Stimulated activated CD4-positive, alpha-beta T cell treated with anti-CD3 and anti-CD28 coated beads, Interleukin-4, amount 100 ng/mL, for 1 hour (primary cell): ENCODE measurements around the gene ATP10A.
A peak's percentile ranks its signal among the peaks of the same experiment; 100 is the strongest.
"Not testable (repeated sequence)": the region's sequence is repeated elsewhere in the genome, so short reads cannot be mapped to it uniquely, and the experiment has no call there.

Source experiments
- DNase-seq: peaks from one replicate; pipeline ENCODE4 v3.0.0-alpha.2; 2020

ATP10A gene

DNA sequence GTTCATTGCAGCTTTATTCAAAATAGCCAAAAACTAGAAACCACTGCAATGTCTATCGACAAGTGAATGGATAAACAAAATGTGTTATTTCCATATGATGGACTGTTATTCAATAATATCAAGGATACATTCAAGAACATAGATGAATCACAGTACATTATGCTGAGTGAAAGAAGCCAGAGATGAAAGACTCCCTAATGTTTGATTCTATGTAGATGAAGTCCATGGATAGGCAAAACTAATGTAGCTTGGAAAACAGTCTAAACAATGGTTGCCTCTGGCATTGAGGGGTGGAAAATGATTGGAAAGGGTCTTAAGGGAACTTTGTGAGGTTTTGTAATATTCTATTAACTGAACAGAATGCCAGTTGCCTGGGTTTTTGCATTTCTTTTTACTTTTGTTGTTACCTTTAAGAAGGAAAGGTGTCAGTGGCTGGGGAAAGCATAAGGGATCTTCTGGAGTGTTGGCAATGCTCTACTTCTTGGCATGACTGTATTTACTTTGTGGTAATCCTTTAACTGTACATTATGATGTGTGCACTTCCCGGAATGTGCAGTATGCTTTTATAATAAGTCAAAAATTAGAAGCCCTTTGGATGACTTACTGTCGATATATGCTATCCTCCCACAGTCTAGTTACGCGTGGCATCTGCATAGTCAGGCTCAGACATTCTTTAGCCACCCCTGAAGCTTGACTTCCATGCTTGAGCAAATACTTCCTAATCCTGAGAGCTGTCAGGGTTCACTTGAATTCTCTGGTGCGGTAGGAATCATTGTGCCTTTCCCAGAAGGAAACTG is 20.5 kb upstream of the ATP10A start:
- DNase-seq = no peak

DNA sequence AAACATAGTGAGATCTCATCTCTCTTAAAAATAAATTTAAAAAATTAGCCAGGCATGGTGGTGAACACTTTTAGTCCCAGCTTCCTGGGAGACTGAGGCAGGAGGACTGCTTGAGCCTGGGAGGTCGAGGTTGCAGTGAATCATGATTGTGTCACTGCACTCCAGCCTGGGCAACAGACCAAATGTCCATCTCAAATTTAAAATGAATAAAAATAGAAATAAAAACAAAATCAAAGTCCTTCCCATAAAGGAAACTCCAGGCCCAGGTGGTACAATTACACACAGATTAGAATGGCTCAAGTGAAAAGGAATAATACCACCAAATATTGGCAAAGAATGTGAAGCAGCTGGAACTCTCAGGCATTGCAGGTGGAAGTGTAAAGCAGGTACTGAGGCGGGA is 19.3 kb upstream of the ATP10A start:
- no peak for DNase-seq

DNA sequence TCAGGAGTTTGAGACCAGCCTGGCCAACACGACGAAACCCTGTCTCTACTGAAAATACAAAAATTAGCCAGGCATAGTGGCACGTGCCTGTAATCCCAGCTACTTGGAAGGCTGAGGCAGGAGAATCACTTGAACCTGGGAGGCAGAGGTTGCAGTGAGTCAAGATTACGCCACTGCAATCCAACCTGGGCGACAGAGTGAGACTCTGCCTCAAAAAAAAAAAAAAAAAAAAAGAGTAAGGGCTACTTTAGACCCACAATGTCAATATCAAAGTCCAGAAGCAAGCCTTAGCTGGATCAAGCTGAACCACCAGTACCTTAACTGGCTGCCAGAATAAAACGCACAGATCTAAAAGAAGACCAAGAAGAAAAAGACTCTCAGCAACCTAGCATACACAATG is 17.8 kb upstream of the ATP10A start:
- DNase-seq = not testable (repeated sequence)

DNA sequence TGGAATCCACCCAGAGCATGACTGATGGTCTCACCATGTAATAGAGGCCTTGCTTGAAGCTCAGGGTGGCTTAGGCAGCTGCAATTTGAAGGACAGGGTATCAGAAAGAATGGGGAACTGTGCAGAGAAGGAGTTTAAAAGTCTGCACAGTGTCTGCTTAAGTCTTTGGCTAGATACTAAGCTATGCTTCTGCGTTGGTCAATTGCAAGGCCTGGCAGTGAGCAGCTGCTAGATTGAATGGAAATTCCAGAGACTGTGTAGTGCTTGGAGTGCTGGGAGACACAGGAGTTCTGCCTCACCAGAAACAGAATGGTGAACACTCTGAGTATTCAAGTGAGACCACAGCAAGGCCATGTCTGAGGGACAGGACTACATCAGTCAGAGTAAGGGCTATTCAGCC is 17.3 kb upstream of the ATP10A start:
- no peak for DNase-seq

DNA sequence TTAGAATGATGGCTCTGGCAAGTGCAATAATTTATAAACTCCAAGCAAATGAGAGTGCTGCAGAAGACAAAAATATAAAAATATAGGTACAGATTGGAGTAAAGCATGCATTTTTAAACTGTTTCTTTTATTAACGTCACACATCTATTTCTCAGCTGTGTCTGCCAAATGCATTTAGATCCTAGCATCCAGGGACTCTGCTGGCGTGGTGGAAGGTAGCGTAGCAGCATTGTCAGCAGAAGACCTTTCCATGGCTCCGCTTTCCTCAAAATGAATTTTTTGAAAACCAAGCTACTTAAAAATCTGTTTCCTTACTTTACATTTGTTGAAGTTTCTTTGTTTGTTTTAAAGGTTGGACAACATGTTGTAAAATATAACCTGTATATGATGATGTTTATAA is 16.3 kb upstream of the ATP10A start:
- DNase-seq = no peak

DNA sequence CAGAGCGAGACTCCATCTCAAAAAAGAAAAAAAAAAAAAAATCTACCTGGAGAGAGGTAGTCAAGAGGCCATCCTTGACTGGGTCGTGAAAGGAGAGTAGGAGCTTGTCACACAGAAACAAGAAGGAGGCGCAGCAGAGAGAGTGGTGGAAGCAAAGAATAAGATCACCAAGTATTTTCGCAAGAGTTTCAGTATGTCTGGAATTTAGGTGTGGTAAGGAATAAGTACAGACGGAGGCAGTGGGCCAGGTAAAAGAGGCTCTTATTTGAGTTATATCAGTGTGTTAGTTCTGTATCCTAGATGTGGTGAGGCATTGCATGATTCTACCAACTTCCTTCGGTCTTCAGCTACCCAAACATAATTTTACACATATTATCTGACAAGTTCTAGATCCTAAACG is 14.6 kb upstream of the ATP10A start:
- DNase-seq = no peak

DNA sequence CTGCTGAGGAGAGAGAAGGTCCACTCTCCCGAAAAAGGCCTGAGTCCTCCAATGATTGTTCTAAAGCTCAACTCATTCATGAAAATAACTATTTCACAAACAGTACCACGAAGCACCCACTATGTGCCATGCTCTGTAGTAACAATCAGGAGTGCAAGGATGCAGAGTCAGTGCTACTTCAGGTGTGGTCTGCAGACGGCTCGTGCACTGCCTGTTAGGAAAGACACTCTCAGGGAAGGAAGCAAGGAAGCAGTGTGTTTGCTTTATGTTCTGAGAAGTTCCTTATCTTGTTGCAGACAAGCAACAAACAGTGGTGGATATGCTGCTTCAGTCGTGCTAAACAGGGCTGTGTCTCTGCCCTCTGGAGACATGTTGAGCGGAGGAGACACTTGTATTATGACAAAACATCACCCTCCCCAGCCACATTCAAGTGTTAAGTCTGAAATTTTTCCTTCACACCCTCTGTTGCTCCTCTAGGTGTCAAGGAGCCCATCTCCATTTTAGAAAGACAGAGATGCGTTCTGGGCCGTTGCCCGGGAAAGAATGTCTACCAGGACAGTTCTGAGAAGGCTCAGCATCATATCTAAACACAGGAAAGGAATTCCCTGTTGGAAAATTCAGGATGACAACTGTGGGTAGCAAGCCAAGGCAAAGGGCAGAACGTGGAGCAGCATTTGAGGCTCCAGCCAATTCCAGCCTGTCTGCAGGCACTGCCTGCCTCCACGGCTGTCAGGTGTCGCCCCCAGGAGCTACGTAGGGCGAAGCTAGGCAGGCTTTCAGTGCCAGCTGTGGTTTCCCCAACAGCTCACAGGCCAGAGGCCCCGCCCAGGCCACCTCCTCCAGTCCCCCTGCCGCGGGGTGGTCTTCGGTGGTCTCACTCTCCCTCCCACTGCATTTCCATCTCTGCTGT is 13.4 kb upstream of the ATP10A start:
- DNase-seq = no peak

DNA sequence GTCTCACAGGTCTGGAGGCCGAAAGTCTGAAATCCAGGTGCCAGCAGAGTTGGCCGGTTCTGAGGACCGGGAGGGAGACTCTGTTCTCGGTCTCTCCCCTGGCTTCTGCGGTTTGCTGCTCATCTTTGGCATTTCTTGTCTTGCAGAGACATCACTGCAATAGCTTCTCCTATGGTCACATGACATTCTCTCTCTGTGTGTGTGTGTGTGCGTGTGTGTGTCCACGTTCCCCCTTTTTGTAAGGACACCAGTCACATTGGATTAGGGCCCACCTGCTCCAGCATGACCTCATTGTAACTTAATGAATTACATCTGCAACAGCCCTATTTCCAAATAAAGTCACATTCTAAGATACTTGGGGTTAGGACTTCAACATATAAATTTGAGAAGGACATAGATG is 12.4 kb upstream of the ATP10A start:
- no peak for DNase-seq

DNA sequence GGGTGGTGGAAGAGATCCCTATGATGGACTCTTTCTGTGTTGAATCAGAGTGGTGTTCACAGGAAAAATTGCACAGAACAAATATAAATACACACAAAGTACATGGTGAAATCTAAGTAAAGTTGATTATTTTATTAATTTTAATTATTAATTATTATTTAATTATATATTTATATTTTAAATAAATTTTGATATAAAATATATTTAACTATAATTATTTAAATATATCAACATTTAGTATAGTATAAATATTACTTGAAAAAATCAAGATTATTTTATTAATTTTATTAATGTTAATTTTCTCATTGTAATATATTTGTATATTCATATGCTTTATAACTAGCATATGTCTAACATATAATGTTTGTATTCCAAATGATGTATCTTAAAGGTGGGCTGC is 11.3 kb upstream of the ATP10A start:
- DNase-seq = no peak

DNA sequence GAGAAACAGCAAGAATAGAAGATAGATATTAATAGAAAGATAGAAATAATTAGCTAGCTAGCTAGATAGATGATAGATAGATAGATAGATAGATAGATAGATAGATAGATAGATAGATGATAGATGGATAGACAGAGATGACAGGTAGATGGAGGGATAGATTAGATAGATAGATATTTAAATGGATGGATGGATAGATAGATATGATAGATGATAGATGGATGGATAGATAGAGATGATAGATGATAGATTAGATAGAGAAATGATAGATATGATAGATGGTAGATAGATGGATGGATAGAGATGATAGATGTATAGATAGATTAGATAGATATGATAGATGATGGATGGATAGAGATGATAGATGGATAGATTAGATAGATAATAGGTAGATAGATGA is 8.3 kb upstream of the ATP10A start:
- no peak for DNase-seq

DNA sequence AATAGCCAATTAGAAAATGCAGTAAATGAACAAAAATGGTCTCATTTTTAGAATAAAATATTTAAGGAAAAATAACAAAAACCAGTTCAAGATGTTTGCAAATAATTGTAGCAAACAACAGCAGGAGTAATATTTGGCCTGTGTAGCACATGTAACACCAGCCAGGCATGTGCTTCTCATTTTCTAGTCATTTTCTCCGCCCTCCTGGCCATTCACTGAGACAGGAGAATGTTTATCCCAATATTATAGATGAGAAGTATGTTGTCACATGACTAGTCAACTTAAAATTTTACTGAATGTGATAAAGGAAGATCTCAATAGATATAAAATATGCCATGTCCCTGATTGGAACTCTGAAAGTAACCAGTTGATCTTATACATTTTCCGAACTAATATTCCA is 7.8 kb upstream of the ATP10A start:
- no peak for DNase-seq

DNA sequence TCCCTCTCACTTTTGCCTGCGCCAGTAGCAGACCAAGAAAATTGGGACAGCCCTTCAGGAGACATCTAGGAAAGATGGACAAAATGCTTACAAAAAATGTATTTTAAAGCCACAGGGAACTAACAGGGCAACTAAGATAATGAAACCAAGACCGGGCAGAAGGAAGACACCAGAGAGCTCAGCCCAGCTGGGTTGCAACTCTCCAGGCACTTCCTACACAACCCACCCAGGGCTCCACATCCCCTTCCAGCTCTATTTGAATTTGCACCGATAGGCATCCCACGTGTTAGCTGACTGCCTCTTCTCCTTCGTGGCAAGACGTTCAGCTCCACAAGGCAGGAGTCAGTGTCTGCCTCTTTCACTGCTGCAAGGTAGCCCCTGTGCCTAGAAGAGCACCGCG is 6.6 kb upstream of the ATP10A start:
- DNase-seq = no peak

DNA sequence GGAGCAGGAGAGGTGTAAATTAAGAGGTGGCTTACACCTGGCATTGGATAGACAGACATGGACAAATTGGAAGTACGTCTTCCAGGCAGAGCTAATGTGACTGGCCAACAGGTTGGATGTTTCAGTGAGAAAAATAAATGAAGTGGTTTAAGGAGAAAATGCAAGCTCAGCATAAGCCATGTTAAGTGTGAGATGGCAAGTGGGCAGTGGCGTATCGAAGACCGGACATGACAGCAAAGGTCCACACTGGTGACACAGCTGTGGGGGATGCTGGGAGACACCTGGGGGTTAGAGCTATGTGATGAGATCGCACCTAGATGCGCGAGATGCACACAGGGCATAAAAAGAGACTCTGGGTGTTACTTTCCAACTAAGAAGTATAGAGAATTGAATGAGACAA is 3.7 kb upstream of the ATP10A start:
- no peak for DNase-seq

DNA sequence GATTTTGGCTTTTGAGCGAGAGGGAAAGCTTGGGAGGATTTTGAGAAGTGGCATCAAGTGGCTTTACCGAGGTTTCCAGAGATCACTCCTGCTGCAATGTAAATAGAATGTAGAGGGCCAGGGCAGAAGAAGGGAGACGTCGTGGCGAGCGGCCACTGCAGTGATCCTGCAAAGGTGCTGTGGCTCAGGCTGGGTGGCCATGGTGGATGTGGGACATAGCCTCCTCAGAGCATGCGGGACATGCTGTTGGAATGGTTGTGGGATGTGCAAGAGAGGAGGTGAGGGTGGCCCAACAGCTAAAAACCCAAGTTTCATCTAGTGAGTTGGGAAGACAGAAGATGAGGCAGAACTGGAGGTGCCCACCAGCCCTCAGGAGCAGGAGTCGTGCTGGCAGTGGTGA is 3.1 kb upstream of the ATP10A start:
- no peak for DNase-seq

DNA sequence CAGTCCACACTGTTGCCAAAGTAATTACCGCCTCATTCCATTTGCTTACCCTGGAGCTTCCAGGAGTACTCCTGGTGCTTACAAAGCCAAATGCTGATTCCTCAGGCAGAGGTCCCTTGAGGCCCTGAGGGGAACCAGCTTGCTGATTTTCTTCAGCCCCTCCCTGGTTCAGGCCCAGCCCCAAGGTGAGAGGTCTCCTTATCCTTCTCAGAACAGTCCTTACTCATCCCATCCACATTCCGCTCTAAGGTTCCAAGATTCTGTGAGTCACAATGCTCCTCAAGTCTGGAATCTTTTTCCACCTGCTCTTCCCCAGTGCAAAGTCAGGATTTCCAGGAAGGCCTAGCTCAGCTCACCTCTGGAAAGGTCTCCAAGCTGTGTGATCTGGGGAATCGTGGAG is 1.8 kb upstream of the ATP10A start:
- no peak for DNase-seq

DNA sequence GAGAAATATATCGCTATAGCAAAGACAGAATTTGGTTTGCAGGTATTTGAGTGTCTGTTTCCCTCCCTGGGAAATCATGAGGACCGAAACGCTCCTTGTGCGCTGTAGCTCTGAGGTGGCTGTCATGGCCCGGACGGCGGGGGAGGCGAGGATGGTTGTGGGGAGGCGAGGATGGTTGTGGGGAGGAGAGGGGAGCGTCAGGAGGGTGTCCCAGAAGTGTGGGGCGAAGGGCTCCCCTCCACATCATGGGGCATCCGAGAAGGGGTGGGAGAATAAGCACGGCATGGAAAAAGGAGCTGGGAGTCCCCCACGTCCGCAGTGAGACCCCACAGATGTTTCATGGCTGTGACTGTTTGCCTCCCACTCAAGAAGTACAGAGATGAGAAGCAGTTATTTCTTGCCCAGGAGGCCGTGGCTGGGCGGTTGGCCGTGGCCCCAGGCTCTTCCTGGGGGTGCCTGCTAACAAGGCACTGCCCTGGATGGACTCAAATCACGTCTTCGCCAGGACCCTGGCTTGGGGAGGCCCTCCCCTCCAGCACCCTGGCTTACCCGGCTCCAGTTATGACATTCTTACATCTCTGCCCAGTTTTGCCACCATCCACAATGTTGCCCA is 947 bp upstream of the ATP10A start:
- no peak for DNase-seq

DNA sequence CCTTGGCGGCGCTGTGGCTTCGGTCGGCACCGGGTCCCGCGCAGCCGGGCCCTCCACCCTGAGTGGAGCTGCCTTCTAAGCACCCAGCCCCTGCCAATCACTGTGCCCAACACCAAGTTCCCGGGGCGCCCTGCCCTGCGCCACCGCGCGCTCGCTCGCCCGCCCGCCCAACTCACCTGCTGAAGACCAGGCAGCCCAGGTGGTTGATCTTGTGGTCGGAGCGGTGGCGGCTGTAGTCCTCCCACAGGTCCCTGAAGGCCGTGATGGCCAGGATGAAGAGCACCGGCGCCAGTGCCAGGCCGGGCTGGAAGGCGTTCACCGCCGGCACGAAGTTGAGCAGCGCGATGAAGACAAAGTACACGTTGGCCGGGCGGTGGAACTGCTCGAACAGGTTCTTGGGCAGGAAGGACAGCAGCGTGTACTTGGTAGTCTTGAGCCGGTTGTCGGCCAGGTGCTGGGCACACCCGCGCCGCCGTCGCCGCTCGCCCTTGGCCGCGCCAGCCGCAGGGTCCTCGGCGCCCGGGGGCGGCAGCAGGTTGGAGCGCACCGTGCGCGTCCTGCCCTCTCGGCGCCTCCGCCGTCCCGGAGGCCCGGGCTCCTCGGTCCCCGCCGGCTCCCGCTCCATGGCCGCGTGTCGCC is 536 bp downstream of the ATP10A start:
- DNase-seq = peak; percentile 58

DNA sequence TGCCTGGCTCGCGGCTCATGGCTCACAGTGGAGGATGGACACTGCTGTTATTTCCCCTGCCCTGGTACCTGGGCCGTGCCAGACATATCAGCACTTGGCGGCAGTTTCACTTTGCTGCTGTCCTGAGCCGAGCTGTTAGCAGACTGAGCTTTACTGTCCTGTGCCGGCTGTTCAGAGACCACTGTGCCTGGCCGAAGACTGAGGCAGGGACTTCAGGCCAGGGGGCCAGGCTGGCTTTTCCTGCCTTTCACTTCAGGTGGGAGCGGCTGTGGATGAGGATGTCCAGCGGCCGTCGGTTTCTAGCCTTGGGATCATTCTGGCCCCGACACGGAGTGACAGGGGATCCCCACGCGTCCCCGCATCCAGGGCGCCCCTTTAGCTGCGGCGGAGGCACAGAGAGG is 1.1 kb downstream of the ATP10A start:
- no peak for DNase-seq

DNA sequence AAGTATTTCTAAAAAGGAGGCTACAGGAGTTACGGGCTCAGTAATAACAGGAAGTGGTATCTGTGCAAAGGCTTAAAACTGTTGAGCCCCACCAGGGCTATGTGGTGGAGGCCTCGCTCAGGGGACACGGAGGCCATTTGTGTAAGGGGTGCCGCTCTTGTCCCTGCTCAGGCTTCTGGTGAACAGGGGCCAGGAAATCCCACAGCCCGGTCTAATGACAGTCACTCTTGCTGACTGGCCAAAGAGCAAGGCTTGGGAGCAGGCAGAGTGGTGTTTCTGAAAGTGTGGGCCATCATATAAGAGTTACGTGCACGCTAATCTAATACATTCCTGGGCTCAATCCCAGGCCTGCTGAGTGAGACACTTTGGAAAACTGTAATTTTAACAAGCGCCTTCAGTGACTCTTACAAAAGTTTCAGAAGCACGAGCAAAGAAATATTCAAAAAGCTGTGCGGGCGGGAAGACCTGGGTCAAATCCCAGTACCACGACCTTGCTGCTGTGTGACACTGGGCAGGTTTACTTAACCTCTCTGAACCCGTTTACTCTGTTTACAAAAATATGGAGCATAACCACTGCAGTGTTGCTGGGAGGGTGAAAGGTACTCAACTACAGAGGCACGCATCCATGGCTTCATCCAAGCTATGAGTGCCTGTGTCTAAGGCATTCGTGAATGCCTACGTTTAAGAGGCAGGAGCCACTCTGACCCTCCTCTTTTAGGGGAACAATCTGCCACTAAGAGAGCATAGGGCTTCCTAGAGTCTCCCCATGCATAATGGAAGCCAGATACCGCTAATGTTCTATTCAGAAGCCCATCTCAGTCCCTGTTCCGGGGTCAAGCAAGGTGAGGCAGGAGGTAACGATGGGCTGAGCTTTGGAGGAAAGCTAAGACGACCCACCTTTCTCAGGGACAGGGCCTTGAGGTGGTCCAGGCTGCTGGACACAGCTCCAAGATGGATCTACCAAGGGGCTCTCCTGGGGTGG is 2.0 kb downstream of the ATP10A start:
- peak; percentile 21 for DNase-seq

DNA sequence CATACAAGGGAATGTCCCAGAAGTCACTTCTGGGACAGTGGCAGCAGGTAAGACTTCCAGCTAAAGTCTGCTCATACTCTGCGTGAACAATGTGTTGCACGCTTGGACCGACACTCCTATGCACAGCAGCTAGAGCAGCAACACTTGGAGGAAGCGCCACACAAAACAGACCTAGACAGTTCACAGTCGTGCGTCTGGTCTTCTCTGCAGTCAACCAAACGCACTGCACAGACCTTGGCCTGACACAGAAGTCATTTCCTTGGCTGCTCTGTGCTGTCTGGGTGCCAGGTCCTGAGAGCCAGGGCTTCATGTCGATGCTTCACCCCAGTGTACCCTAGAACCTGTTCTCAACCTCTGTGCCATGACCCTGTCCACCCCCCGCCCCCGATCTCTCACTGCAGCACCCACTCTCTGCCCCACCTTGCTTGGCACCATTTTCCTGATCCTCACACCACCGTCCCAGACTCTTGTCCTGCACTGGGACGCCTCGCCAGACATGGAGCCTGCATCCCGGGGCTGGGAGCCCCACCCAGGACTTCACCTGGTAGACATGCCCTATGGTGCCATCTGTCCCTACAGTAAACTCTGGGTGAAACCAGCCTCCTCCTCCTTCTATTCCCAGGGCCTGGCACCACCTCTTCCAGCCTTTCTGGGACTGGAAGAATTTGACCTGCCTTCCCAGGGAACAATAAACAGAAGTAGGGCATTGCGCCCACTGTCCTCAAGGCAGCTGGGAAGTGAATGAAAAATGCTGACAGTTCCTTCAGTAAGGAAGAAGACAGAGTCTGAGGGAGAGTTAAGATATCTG is 3.1 kb downstream of the ATP10A start:
- DNase-seq = peak; percentile 28
